HFFc6 (cell line): ENCODE measurements around the gene ELP2. TPM values are rescaled to one million over a fixed set of nuclear protein-coding genes. Genes with fewer than 3 reads are reported as not detected.
"Not testable (repeated sequence)": the region's sequence is repeated elsewhere in the genome, so short reads cannot be mapped to it uniquely, and the experiment has no call there.

Source experiments
- DNase-seq: peaks from one replicate; pipeline ENCODE4 v3.0.0-alpha.2; 2018
- H3K27ac Mint-ChIP-seq: 2 replicates; pipeline ENCODE4 v1.8.0; 2020; ENCODE audit warnings: mild to moderate bottlenecking, mixed read lengths
- H3K27me3 Mint-ChIP-seq: 2 replicates; pipeline ENCODE4 v1.8.0; 2021; ENCODE audit warnings: mild to moderate bottlenecking, moderate library complexity, mixed read lengths; ENCODE audit not compliant: insufficient read depth
- H3K36me3 Mint-ChIP-seq: 2 replicates; pipeline ENCODE4 v1.8.0; 2021; ENCODE audit warnings: low read depth, mixed read lengths
- H3K4me1 Mint-ChIP-seq: 2 replicates; pipeline ENCODE4 v1.8.0; 2020; ENCODE audit warnings: low read depth, mixed read lengths
- H3K4me3 Mint-ChIP-seq: 2 replicates; pipeline ENCODE4 v1.8.0; 2020; ENCODE audit warnings: mild to moderate bottlenecking, moderate library complexity, mixed read lengths
- H3K9me3 Mint-ChIP-seq: 2 replicates; pipeline ENCODE4 v1.8.0; 2020; ENCODE audit warnings: mild to moderate bottlenecking, mixed read lengths
- CTCF ChIP-seq: fragments of 200-600 bp; sonication (generic); IDR thresholded peaks from 2 replicates; pipeline ENCODE4 v1.5.0; 2021; ENCODE audit warnings: antibody characterized with exemption, mild to moderate bottlenecking
- total RNA-seq, 6 experiments: library from RNA; stranded (reverse); fragmentation: NEBNext Ultra II Directional; extraction: Animal tissue kit (Norgen Biotek cat#: 25700); gene quantifications; 2 replicates in 1 of 6; 3 replicates in 5 of 6; pipeline ENCODE4 v1.2.3, GENCODE V29; 2021

ELP2 gene
- total RNA-seq, 6 experiments from 2014 or later, result 76.2 to 99.7 (median 82.3) TPM

GRCh38 chr18:36089001-36089400, 40.7 kb upstream of the ELP2 start:
- no peak for DNase-seq
- Mint-ChIP-seq H3K27me3 (peaks cover 1% of the 10 kb centered on the region), H3K4me1 (peaks cover 27% of the 10 kb centered on the region), H3K27ac (peak overlapping the region; percentile 47; the same call in 1 of the 2 replicates), H3K4me3 (no peak overlapping the region), H3K36me3 (peaks cover 9% of the 10 kb centered on the region), H3K9me3 (0 out of 2 replicates have a peak, but pooled peaks cover under 1% of the 10 kb centered on the region)
- TF ChIP-seq CTCF, result no peak

GRCh38 chr18:36092116-36092515, 37.6 kb upstream of the ELP2 start:
- not testable (repeated sequence) for H3K36me3 Mint-ChIP-seq, H3K4me3 Mint-ChIP-seq, H3K27me3 Mint-ChIP-seq, H3K9me3 Mint-ChIP-seq
- peak; percentile 25 for DNase-seq
- peaks cover 33% of the 10 kb centered on the region for H3K4me1 Mint-ChIP-seq
- peak overlapping the region; percentile 30; the same call in 1 of the 2 replicates for H3K27ac Mint-ChIP-seq

- TF ChIP-seq CTCF, result no peak
- DNase-seq, result no peak
- no peak overlapping the region for H3K4me3 Mint-ChIP-seq
- H3K27me3 Mint-ChIP-seq, result peaks cover 1% of the 10 kb centered on the region
- H3K36me3 Mint-ChIP-seq, result no peaks in the 10 kb centered on the region
- H3K4me1 Mint-ChIP-seq, result peaks cover 31% of the 10 kb centered on the region
- H3K9me3 Mint-ChIP-seq, result no peaks in the 10 kb centered on the region
- no peak overlapping the region for H3K27ac Mint-ChIP-seq
Observed at GRCh38 chr18:36094431-36094830, 35.3 kb upstream of the ELP2 start.

GRCh38 chr18:36095936-36096519, 33.7 kb upstream of the ELP2 start:
- peaks cover 31% of the 10 kb centered on the region for H3K4me1 Mint-ChIP-seq
- H3K9me3 Mint-ChIP-seq, result no peaks in the 10 kb centered on the region
- peaks cover 1% of the 10 kb centered on the region; the same call in 1 of the 2 replicates for H3K27me3 Mint-ChIP-seq
- H3K4me3 Mint-ChIP-seq, result no peak overlapping the region
- TF ChIP-seq CTCF, result peak; percentile 87
- no peak overlapping the region for H3K27ac Mint-ChIP-seq
- DNase-seq, result peak; percentile 64
- H3K36me3 Mint-ChIP-seq, result no peaks in the 10 kb centered on the region

- no peaks in the 10 kb centered on the region for H3K36me3 Mint-ChIP-seq
- H3K27me3 Mint-ChIP-seq, result peaks cover 1% of the 10 kb centered on the region; the same call in 1 of the 2 replicates
- peaks cover 2% of the 10 kb centered on the region for H3K9me3 Mint-ChIP-seq
Observed at GRCh38 chr18:36096955-36097354, 32.7 kb upstream of the ELP2 start.

More at GRCh38 chr18:36096955-36097354, 32.7 kb upstream of the ELP2 start:
- Mint-ChIP-seq H3K4me3 (no peak overlapping the region), H3K27ac (no peak overlapping the region), H3K4me1 (peaks cover 24% of the 10 kb centered on the region)
- no peak for DNase-seq
- no peak for TF ChIP-seq CTCF
